Raji (cell line): ENCODE data around the gene CENPQ.

Experiments used
- POLR2A ChIP-seq: IDR thresholded peaks from 2 replicates; pipeline ENCODE4 v1.6.1; 2011; ENCODE audit warnings: low read depth, low read length, control low read depth; ENCODE audit not compliant: insufficient read depth

CENPQ gene

GRCh38 chr6:49462927-49463611 is at the start of gene CENPQ, which contains the start of gene MMUT:
TSS of gene CENPQ (plus strand) at chr6:49463370. CDS start at chr6:49470177, 6,807 bp downstream.
TSS of gene MMUT (minus strand) at chr6:49463253. CDS start at chr6:49459466, 3,787 bp downstream.
- TF ChIP-seq POLR2A, result peak; percentile 80

GRCh38 chr6:49415358-49415757 is 47.8 kb upstream of the CENPQ start:
- TF ChIP-seq POLR2A, result no peak

- no peak for TF ChIP-seq POLR2A
These were observed 47.0 kb upstream of the CENPQ start for GRCh38 chr6:49416195-49416594.

- no peak for TF ChIP-seq POLR2A
These were observed 39.4 kb upstream of the CENPQ start for GRCh38 chr6:49423817-49424216.

- no peak for TF ChIP-seq POLR2A
These were observed 33.0 kb upstream of the CENPQ start for GRCh38 chr6:49430187-49430586.

GRCh38 chr6:49430866-49431265 is 32.3 kb upstream of the CENPQ start:
- no peak for TF ChIP-seq POLR2A

- TF ChIP-seq POLR2A, result no peak
These were observed 9.9 kb upstream of the CENPQ start for GRCh38 chr6:49453221-49453620.

- no peak for TF ChIP-seq POLR2A
These were observed 8.1 kb upstream of the CENPQ start for GRCh38 chr6:49454787-49455709.

GRCh38 chr6:49457771-49458170 is 5.4 kb upstream of the CENPQ start:
- no peak for TF ChIP-seq POLR2A

- no peak for TF ChIP-seq POLR2A
These were observed 1.1 kb upstream of the CENPQ start for GRCh38 chr6:49462071-49462470.

- TF ChIP-seq POLR2A, result no peak
These were observed 607 bp upstream of the CENPQ start for GRCh38 chr6:49462599-49462926.

- no peak for TF ChIP-seq POLR2A
These were observed 420 bp downstream of the CENPQ start for GRCh38 chr6:49463612-49463967.

- TF ChIP-seq POLR2A, result no peak
These were observed 1.5 kb downstream of the CENPQ start for GRCh38 chr6:49464691-49465090.

- no peak for TF ChIP-seq POLR2A
These were observed 4.9 kb downstream of the CENPQ start for GRCh38 chr6:49468042-49468441.

- TF ChIP-seq POLR2A, result no peak
These were observed 16.3 kb downstream of the CENPQ start for GRCh38 chr6:49479308-49479970.

- no peak for TF ChIP-seq POLR2A
These were observed 27.5 kb downstream of the CENPQ start for GRCh38 chr6:49490633-49491032.

- no peak for TF ChIP-seq POLR2A
These were observed 34.1 kb downstream of the CENPQ start for GRCh38 chr6:49497304-49497703.

GRCh38 chr6:49499126-49499525 is 36.0 kb downstream of the CENPQ start:
- TF ChIP-seq POLR2A, result no peak
